Caki2 (cell line): ENCODE data around the gene TIMM21. TPM values are rescaled to one million over a fixed set of nuclear protein-coding genes. Genes with fewer than 3 reads are reported as not detected.

ENCODE experiments used
- total RNA-seq: library from RNA; depleted of rRNA; stranded (reverse); fragments of >200 nt; shearing (Covaris generic); gene quantifications from 2 replicates; pipeline ENCODE4 v1.2.3, GENCODE V29; 2014; ENCODE audit warnings: low replicate concordance; rRNA removed

TIMM21 gene
- total RNA-seq, 1 experiment from 2014 or later, result 31.9 TPM

Other genes starting within 250 kb of the TIMM21 start
- 0.10 and 2.0 TPM in 2 replicates for gene FBXO15, start 689 bp upstream of the TIMM21 start, total RNA-seq
- gene CYB5A, start 143.4 kb downstream of the TIMM21 start, total RNA-seq, result 25.3 and 37.5 TPM in 2 replicates
- gene C18orf63, start 167.3 kb downstream of the TIMM21 start, total RNA-seq, result not detected in 2 replicates